T-helper 1 cell treated with Interleukin-12 subunit alpha and Interleukin-12 subunit beta and Interleukin-4 antibody, amounts not matched to agents 30 ng/mL and 1 ng/mL, for 36 hours (primary cell): Measurements from ENCODE around the gene JAG2. TPM values are rescaled to one million over a fixed set of nuclear protein-coding genes. Genes with fewer than 3 reads are reported as not detected.

Experiments
- intact Hi-C: fragments of 100-400 bp; cut with micrococcal nuclease; formaldehyde crosslinking; loops from one replicate; pipeline ENCODE4 v1.15.1; 2024
- total RNA-seq: library from RNA; stranded (reverse); gene quantifications from 2 replicates; pipeline ENCODE4 v1.2.3, GENCODE V29; 2022

JAG2 gene
- total RNA-seq, 1 donor from 2014 or later = 7.2 TPM

GRCh38 chr14:105152794-105153241, 15.8 kb downstream of the JAG2 start:
- intact Hi-C loops = no loop called here

GRCh38 chr14:105151838-105152793, 16.5 kb downstream of the JAG2 start:
- intact Hi-C loops = no loop called here

GRCh38 chr14:105151084-105151837, 17.3 kb downstream of the JAG2 start:
- intact Hi-C loops = no loop called here

GRCh38 chr14:105150368-105151083, 18.1 kb downstream of the JAG2 start:
- intact Hi-C loops = no loop called here

- intact Hi-C loops = no loop called here
These were observed 18.6 kb downstream of the JAG2 start for GRCh38 chr14:105150026-105150367.

GRCh38 chr14:105149146-105149781, 19.3 kb downstream of the JAG2 start:
- intact Hi-C loops = no loop called here

- intact Hi-C loops = no loop called here
These were observed 19.9 kb downstream of the JAG2 start for GRCh38 chr14:105148604-105149145.

GRCh38 chr14:105147671-105148603, 20.6 kb downstream of the JAG2 start:
- intact Hi-C loops = no loop called here

- intact Hi-C loops = no loop called here
These were observed 21.5 kb downstream of the JAG2 start for GRCh38 chr14:105146976-105147635.

GRCh38 chr14:105146181-105146975, 22.2 kb downstream of the JAG2 start:
- intact Hi-C loops = no loop called here

GRCh38 chr14:105145381-105146180, 23.0 kb downstream of the JAG2 start:
- intact Hi-C loops = no loop called here

- intact Hi-C loops = no loop called here
These were observed 23.8 kb downstream of the JAG2 start for GRCh38 chr14:105144666-105145380.

- intact Hi-C loops = no loop called here
These were observed 24.4 kb downstream of the JAG2 start for GRCh38 chr14:105144026-105144665.

- intact Hi-C loops = no loop called here
These were observed 25.0 kb downstream of the JAG2 start for GRCh38 chr14:105143451-105144025.

- intact Hi-C loops = no loop called here
These were observed 25.7 kb downstream of the JAG2 start for GRCh38 chr14:105142651-105143450.
